Heart left ventricle (tissue), 16 donors: ENCODE results near the gene KDM1A. TPM values are rescaled to one million over a fixed set of nuclear protein-coding genes. Genes with fewer than 3 reads are reported as not detected.
"Not testable (repeated sequence)": the region's sequence is repeated elsewhere in the genome, so short reads cannot be mapped to it uniquely, and the experiment has no call there.

Experiments
- ATAC-seq, 4 donors: fragments of 200-7000 bp; cut with Tn5 transposase; one replicate each; pipeline ENCODE4 v1.9.1; 2020 to 2022; ENCODE audit warnings: moderate library complexity in 4 of 4, mild to moderate bottlenecking in 3 of 4, moderate number of reproducible peaks in 1 of 4
- DNase-seq, 5 donors: peaks; one replicate each; pipeline ENCODE4 v3.0.0-alpha.2; 2020
- H3K27ac ChIP-seq, 12 donors: fragments of 200-600 bp; sonication (generic) in 4 of 12; one replicate each; pipeline versions ENCODE4 v1.5.0 to v1.8.0; 2016 to 2022; ENCODE audit warnings: mild to moderate bottlenecking in 2 of 12
- H3K27me3 ChIP-seq, 9 donors: fragments of 200-600 bp; sonication (generic) in 2 of 9; one replicate each; pipeline versions ENCODE4 v1.5.1 to v1.8.0; 2016 to 2022; ENCODE audit warnings: mild to moderate bottlenecking in 3 of 9
- H3K36me3 ChIP-seq, 9 donors: fragments of 200-600 bp; sonication (generic) in 2 of 9; one replicate each; pipeline versions ENCODE4 v1.5.0 to v1.8.0; 2018 to 2022; ENCODE audit warnings: mild to moderate bottlenecking in 2 of 9
- H3K4me1 ChIP-seq, 12 donors: fragments of 200-600 bp; sonication (generic) in 4 of 12; one replicate each; pipeline versions ENCODE4 v1.5.0 to v1.8.0; 2016 to 2022; ENCODE audit warnings: mild to moderate bottlenecking in 3 of 12
- H3K4me3 ChIP-seq, 12 donors: fragments of 200-600 bp; sonication (generic) in 4 of 12; one replicate each; pipeline versions ENCODE4 v1.5.0 to v1.8.0; 2017 to 2022; ENCODE audit warnings: mild to moderate bottlenecking in 9 of 12, moderate library complexity in 4 of 12
- H3K9me3 ChIP-seq, 12 donors: fragments of 200-600 bp; sonication (generic) in 4 of 12; one replicate each; pipeline versions ENCODE4 v1.5.0 to v1.8.0; 2016 to 2022; ENCODE audit warnings: mild to moderate bottlenecking in 1 of 12
- CTCF ChIP-seq, 12 donors: fragments of 200-600 bp; sonication (generic) in 4 of 12; IDR thresholded peaks; one replicate each; pipeline versions ENCODE4 v1.5.0 to v1.8.0; 2018 to 2022; ENCODE audit warnings: antibody characterized with exemption in 12 of 12, mild to moderate bottlenecking in 5 of 12
- POLR2A ChIP-seq, 2 donors: fragments of 450-650 bp; IDR thresholded peaks; one replicate each; pipeline ENCODE4 v1.6.1; 2017; ENCODE audit warnings: antibody characterized with exemption in 2 of 2, mild to moderate bottlenecking in 2 of 2, moderate library complexity in 2 of 2
- WGBS, 4 donors: extraction: QIAGEN DNeasy Blood & Tissue Kit in 2 of 4; methylation state at CpG; one replicate each; pipeline versions ENCODE4 v1.1.5 to v1.1.7; 2013 to 2018; 5-methylcytosine and 5-hydroxymethylcytosine counted together
- intact Hi-C, 10 donors: fragments of 100-400 bp; cut with DNase I; formaldehyde crosslinking; loops; one replicate each; pipeline versions ENCODE4 v1.11.1 to v1.14.2; 2022
- polyA plus RNA-seq, 2 donors: library from polyadenylated mRNA; stranded (reverse); fragments of 200-250 nt; gene quantifications; one replicate each; pipeline ENCODE4 v1.2.3, GENCODE V29; 2013
- total RNA-seq, 9 donors: library from RNA; depleted of rRNA in 2 of 9; stranded (reverse); fragments of >200 nt in 2 of 9; fragmentation: NEBNext Ultra II Directional in 3 of 9; extraction: Animal tissue kit (Norgen Biotek cat#: 25700) in 3 of 9; gene quantifications; one replicate each; pipeline versions ENCODE4 v1.1.0 to v1.2.4, GENCODE V29; 2016 to 2023
- donor health status: ischemic (EF 13 %, LVEDD 7.1; RV severe dilation, severe dysfunction).
- donor health status: healthy with polysubstance abuse.
- donor health status: DM: no; HTN: yes; CAD: no.
- donor health status: DM: no; HTN: no; CAD: no.
- donor health status: ischemic (EF 25% LVEDD 6.9; RV normal size, moderate dysfunction).
- donor health status: ischemic (EF 25% LVEDD 5.7; RV mildly dilated, moderate dysfunction).
- donor health status: healthy.
- donor health status: DM: yes; HTN: yes; CAD: no.
- donor health status: ischemic (EF 35%, LVEDD 5.7; RV mildly dilated, moderate dysfunction).
- donor health status: nonischemic (EF 11% LVEDD 7.7; RV severe dilation, severe dysfunction).
- donor health status: DM: yes; HTN: yes; CAD: no.
- donor health status: PGD.
- donor health status: ischemic (EF 29% LVEDD 5.4; RV normal size, mild dysfunction).
- donor health status: nonischemic (EF 23%, LVEDD 6.1; RV moderate dilation, normal function).

Gene KDM1A
- total and polyA plus RNA-seq, 11 donors = 14.8 to 37.2 (median 29.7) TPM

- Histone ChIP-seq H3K4me3 (no peak overlapping the region), H3K27ac (no peak overlapping the region), H3K36me3 (no peaks in the 10 kb centered on the region), H3K4me1 (no peaks in the 10 kb centered on the region), H3K27me3 (no peaks in the 10 kb centered on the region), H3K9me3 (peaks cover 0 to 14% (median 0%) of the 10 kb centered on the region in 12 donors)
- TF ChIP-seq POLR2A (IDR thresholded peaks at IDR 0.05) (no peak), CTCF (IDR thresholded peaks at IDR 0.05) (no peak)
- ATAC-seq = no peak
- DNase-seq = no peak
- intact Hi-C loops = no loop called here
Measured at GRCh38 chr1:22995774-22996173, 23.5 kb upstream of the KDM1A start.

GRCh38 chr1:22997528-22997927 lies 21.7 kb upstream of the KDM1A start:
- not testable (repeated sequence) for H3K4me1 ChIP-seq, H3K4me3 ChIP-seq
- WGBS, 4 donors = 78 to 92% (median 83%) methylated on average over 5 of the region's 5 CpGs

GRCh38 chr1:23000133-23000532 lies 19.1 kb upstream of the KDM1A start:
- 91 to 96% (median 93%) methylated on average over 3 of the region's 3 CpGs for WGBS, 4 donors
- ATAC-seq, H3K9me3 ChIP-seq, intact Hi-C loops, H3K4me3 ChIP-seq, H3K4me1 ChIP-seq, H3K27ac ChIP-seq, H3K27me3 ChIP-seq, DNase-seq, H3K36me3 ChIP-seq: not testable (repeated sequence)

More at GRCh38 chr1:22997528-22997927, 21.7 kb upstream of the KDM1A start:
- intact Hi-C loops, H3K36me3 ChIP-seq, H3K27me3 ChIP-seq, ATAC-seq, H3K27ac ChIP-seq, DNase-seq: not testable (repeated sequence)
- H3K9me3 ChIP-seq = peaks cover 0 to 12% (median 0%) of the 10 kb centered on the region in 12 donors

GRCh38 chr1:23002218-23002617 lies 17.1 kb upstream of the KDM1A start:
- DNase-seq, H3K9me3 ChIP-seq, H3K4me1 ChIP-seq, H3K36me3 ChIP-seq, ATAC-seq, H3K27me3 ChIP-seq, H3K27ac ChIP-seq, intact Hi-C loops, H3K4me3 ChIP-seq: not testable (repeated sequence)
- WGBS, 4 donors = 90 to 100% (median 94%) methylated on average over 3 to 7 of the region's 7 CpGs

- WGBS, 4 donors = 85 to 92% (median 90%) methylated on average over 3 of the region's 3 CpGs
- TF ChIP-seq CTCF (IDR thresholded peaks at IDR 0.05) (no peak), POLR2A (IDR thresholded peaks at IDR 0.05) (no peak)
- DNase-seq = no peak
Measured at GRCh38 chr1:23004112-23004511, 15.2 kb upstream of the KDM1A start.

GRCh38 chr1:23004769-23005168 lies 14.5 kb upstream of the KDM1A start:
- H3K27ac ChIP-seq, H3K4me3 ChIP-seq, H3K4me1 ChIP-seq, H3K36me3 ChIP-seq, H3K27me3 ChIP-seq, intact Hi-C loops, H3K9me3 ChIP-seq, ATAC-seq, DNase-seq: not testable (repeated sequence)
- 70 to 80% (median 72%) methylated on average over 3 of the region's 3 CpGs for WGBS, 4 donors

More at GRCh38 chr1:23004112-23004511, 15.2 kb upstream of the KDM1A start:
- ATAC-seq = no peak
- peaks cover 0 to 5% (median 0%) of the 10 kb centered on the region in 9 donors for H3K27me3 ChIP-seq
- H3K36me3 ChIP-seq = no peaks in the 10 kb centered on the region
- H3K27ac ChIP-seq = no peak overlapping the region
- intact Hi-C loops = no loop called here
- H3K4me3 ChIP-seq = no peak overlapping the region
- no peaks in the 10 kb centered on the region for H3K4me1 ChIP-seq
- no peaks in the 10 kb centered on the region for H3K9me3 ChIP-seq
